ENCODE data around the gene CELF1. TPM values are rescaled to one million over a fixed set of nuclear protein-coding genes. Genes with fewer than 3 reads are reported as not detected.

The CELF1 gene
- polyA plus RNA-seq, 1 of the 3 experiments (the other 2 are of a cell fraction), result 47.5 TPM

DNA sequence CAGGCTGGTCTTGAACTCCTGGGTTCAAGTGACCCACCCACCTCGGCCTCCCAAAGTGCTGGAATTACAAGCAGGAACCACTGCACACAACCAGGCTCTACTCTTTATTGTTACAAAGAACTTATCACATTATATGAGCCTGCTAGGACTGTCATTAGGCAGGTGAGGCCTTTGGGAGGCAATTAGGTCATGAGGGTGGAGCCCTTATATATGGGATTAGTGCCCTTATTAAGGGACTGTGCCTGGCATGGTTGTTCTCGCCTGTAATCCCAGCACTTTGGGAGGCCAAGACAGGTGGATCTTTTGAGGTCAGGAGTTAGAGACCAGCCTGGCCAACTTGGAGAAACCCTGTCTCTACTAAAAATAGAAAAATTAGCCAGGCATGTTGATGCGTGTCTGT is 116.2 kb downstream of the CELF1 start:
- H3K9ac ChIP-seq, result no peak overlapping the region
- no peak overlapping the region for H3K4me3 ChIP-seq (ENCODE audit: low read depth in 2 of 2, low read length in 1 of 2)
- H3K9me3 ChIP-seq, result no peaks in the 10 kb centered on the region
- H3K36me3 ChIP-seq (replicated peaks in 1 of 2; ENCODE audit: control insufficient read depth in 1 of 2, insufficient read depth in 2 of 2, low read length in 1 of 2), result no peaks in the 10 kb centered on the region
- no peak for DNase-seq
- WGBS (ENCODE audit: low lambda C conversion rate), result 88% methylated on average over 2 of the region's 3 CpGs
- TF ChIP-seq FOXJ3 (CRISPR knock-in tag; IDR thresholded peaks at IDR 0.05) (no peak), GATA2 (CRISPR knock-in tag; IDR thresholded peaks at IDR 0.05) (no peak), RAD21 (IDR thresholded peaks at IDR 0.05; ENCODE audit: low read length) (no peak), POLR2AphosphoS5 (IDR thresholded peaks at IDR 0.05; ENCODE audit: low read depth, low read length) (no peak), TAF1 (IDR thresholded peaks at IDR 0.05; ENCODE audit: borderline replicate concordance, low read depth, low read length) (no peak)
- TF ChIP-seq, protein P1, sequence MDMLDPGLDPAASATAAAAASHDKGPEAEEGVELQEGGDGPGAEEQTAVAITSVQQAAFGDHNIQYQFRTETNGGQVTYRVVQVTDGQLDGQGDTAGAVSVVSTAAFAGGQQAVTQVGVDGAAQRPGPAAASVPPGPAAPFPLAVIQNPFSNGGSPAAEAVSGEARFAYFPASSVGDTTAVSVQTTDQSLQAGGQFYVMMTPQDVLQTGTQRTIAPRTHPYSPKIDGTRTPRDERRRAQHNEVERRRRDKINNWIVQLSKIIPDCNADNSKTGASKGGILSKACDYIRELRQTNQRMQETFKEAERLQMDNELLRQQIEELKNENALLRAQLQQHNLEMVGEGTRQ (IDR thresholded peaks at IDR 0.05; ENCODE audit: borderline replicate concordance, low read depth, low read length), result no peak
- POLR2A ChIA-PET, result no interaction called here
- no peak overlapping the region for H3K4me2 ChIP-seq
- CTCF ChIA-PET, result interaction anchor here (1.2 kb wide), 1 partner anchor 25 kb away, joined by 4 read pairs; no protein-coding TSS in a partner anchor
- H3K4me1 ChIP-seq (ENCODE audit: control insufficient read depth in 1 of 2, insufficient read depth in 2 of 2, low read depth in 1 of 2, low read length in 1 of 2), result no peaks in the 10 kb centered on the region
- no peaks in the 10 kb centered on the region for H3K79me2 ChIP-seq (ENCODE audit: insufficient read depth)
- no peaks in the 10 kb centered on the region for H4K20me1 ChIP-seq (ENCODE audit: insufficient read depth)
- H3K27me3 ChIP-seq (ENCODE audit: insufficient read depth), result no peaks in the 10 kb centered on the region
- H3K9me2 ChIP-seq, result no peaks in the 10 kb centered on the region
- peaks cover 8% of the 10 kb centered on the region for H3F3A ChIP-seq (replicated peaks; ENCODE audit: insufficient read depth)
- no peak overlapping the region for H2AFZ ChIP-seq (ENCODE audit: low read depth)
- no peak overlapping the region for H3K27ac ChIP-seq (ENCODE audit: low read depth in 2 of 2, low read length in 1 of 2)

- no peaks in the 10 kb centered on the region for H3K9me3 ChIP-seq
- no peak for TF ChIP-seq FOXM1 (IDR thresholded peaks at IDR 0.05; ENCODE audit: low read depth)
- TF ChIP-seq FOSL2 (IDR thresholded peaks at IDR 0.05; ENCODE audit: borderline replicate concordance, low read depth), result no peak
- no peak for TF ChIP-seq JUND (IDR thresholded peaks at IDR 0.05)
- TF ChIP-seq POLR2AphosphoS5 (IDR thresholded peaks at IDR 0.05; ENCODE audit: low read depth, low read length), result no peak
- TF ChIP-seq ELF1 (IDR thresholded peaks at IDR 0.05), result no peak
- no peaks in the 10 kb centered on the region for H3K79me2 ChIP-seq (ENCODE audit: insufficient read depth)
- no peak for DNase-seq
- H3K9me2 ChIP-seq, result no peaks in the 10 kb centered on the region
- no peak overlapping the region for H2AFZ ChIP-seq (ENCODE audit: low read depth)
- H3F3A ChIP-seq (replicated peaks; ENCODE audit: insufficient read depth), result peaks cover 8% of the 10 kb centered on the region
- H4K20me1 ChIP-seq (ENCODE audit: insufficient read depth), result no peaks in the 10 kb centered on the region
- no peak overlapping the region for H3K27ac ChIP-seq (ENCODE audit: low read depth in 2 of 2, low read length in 1 of 2)
- no peak overlapping the region for H3K4me3 ChIP-seq (ENCODE audit: low read depth in 2 of 2, low read length in 1 of 2)
- H3K27me3 ChIP-seq (ENCODE audit: insufficient read depth), result no peaks in the 10 kb centered on the region
- no peaks in the 10 kb centered on the region for H3K4me1 ChIP-seq (ENCODE audit: control insufficient read depth in 1 of 2, insufficient read depth in 2 of 2, low read depth in 1 of 2, low read length in 1 of 2)
- ChIA-PET POLR2A (no interaction called here), CTCF (no interaction called here)
- no peak overlapping the region for H3K9ac ChIP-seq
- H3K36me3 ChIP-seq (replicated peaks in 1 of 2; ENCODE audit: control insufficient read depth in 1 of 2, insufficient read depth in 2 of 2, low read length in 1 of 2), result no peaks in the 10 kb centered on the region
- H3K4me2 ChIP-seq, result no peak overlapping the region
- 86% methylated on average over 3 of the region's 3 CpGs for WGBS (ENCODE audit: low lambda C conversion rate)
Observed at GRCh38 chr11:47435687-47436086, 117.2 kb downstream of the CELF1 start.

- CTCF ChIA-PET, result interaction anchor here (1.0 kb wide), 1 partner anchor 15 kb away, joined by 3 read pairs; the partner anchor contains the start of gene RAPSN
- Histone ChIP-seq H3K36me3 (replicated peaks in 1 of 2; ENCODE audit: control insufficient read depth in 1 of 2, insufficient read depth in 2 of 2, low read length in 1 of 2) (no peaks in the 10 kb centered on the region), H3K4me2 (0 out of 2 replicates have a peak overlapping the region, but pooled peaks have one; percentile 33), H3K4me1 (ENCODE audit: control insufficient read depth in 1 of 2, insufficient read depth in 2 of 2, low read depth in 1 of 2, low read length in 1 of 2) (no peaks in the 10 kb centered on the region), H3K9ac (no peak overlapping the region), H3K9me3 (no peaks in the 10 kb centered on the region), H3K79me2 (ENCODE audit: insufficient read depth) (no peaks in the 10 kb centered on the region), H2AFZ (ENCODE audit: low read depth) (no peak overlapping the region), H4K20me1 (ENCODE audit: insufficient read depth) (no peaks in the 10 kb centered on the region), H3F3A (replicated peaks; ENCODE audit: insufficient read depth) (peaks cover 8% of the 10 kb centered on the region), H3K4me3 (ENCODE audit: low read depth in 2 of 2, low read length in 1 of 2) (no peak overlapping the region), H3K27me3 (ENCODE audit: insufficient read depth) (no peaks in the 10 kb centered on the region), H3K27ac (ENCODE audit: low read depth in 2 of 2, low read length in 1 of 2) (no peak overlapping the region), H3K9me2 (no peaks in the 10 kb centered on the region)
- no peak for DNase-seq
- POLR2A ChIA-PET, result no interaction called here
- WGBS (ENCODE audit: low lambda C conversion rate), result 82% methylated on average over 7 of the region's 7 CpGs
- TF ChIP-seq RXRA (IDR thresholded peaks at IDR 0.05; ENCODE audit: borderline replicate concordance, low read depth) (no peak), EP300 (IDR thresholded peaks at IDR 0.05; ENCODE audit: borderline replicate concordance in 1 of 2, low read depth in 1 of 2, low read length in 1 of 2) (no peak), MXI1 (IDR thresholded peaks at IDR 0.05; ENCODE audit: low read depth, low read length) (no peak), NFIC (IDR thresholded peaks at IDR 0.05; ENCODE audit: borderline replicate concordance) (no peak), SMC3 (IDR thresholded peaks at IDR 0.05; ENCODE audit: low read depth, low read length) (no peak), CHD2 (IDR thresholded peaks at IDR 0.05; ENCODE audit: low read length, partially characterized antibody) (no peak)
- TF ChIP-seq, protein P2, sequence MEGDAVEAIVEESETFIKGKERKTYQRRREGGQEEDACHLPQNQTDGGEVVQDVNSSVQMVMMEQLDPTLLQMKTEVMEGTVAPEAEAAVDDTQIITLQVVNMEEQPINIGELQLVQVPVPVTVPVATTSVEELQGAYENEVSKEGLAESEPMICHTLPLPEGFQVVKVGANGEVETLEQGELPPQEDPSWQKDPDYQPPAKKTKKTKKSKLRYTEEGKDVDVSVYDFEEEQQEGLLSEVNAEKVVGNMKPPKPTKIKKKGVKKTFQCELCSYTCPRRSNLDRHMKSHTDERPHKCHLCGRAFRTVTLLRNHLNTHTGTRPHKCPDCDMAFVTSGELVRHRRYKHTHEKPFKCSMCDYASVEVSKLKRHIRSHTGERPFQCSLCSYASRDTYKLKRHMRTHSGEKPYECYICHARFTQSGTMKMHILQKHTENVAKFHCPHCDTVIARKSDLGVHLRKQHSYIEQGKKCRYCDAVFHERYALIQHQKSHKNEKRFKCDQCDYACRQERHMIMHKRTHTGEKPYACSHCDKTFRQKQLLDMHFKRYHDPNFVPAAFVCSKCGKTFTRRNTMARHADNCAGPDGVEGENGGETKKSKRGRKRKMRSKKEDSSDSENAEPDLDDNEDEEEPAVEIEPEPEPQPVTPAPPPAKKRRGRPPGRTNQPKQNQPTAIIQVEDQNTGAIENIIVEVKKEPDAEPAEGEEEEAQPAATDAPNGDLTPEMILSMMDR (IDR thresholded peaks at IDR 0.05), result no peak
- TF ChIP-seq, protein P3, sequence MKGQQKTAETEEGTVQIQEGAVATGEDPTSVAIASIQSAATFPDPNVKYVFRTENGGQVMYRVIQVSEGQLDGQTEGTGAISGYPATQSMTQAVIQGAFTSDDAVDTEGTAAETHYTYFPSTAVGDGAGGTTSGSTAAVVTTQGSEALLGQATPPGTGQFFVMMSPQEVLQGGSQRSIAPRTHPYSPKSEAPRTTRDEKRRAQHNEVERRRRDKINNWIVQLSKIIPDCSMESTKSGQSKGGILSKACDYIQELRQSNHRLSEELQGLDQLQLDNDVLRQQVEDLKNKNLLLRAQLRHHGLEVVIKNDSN (IDR thresholded peaks at IDR 0.05; ENCODE audit: borderline replicate concordance, low read depth), result no peak
Observed at GRCh38 chr11:47434011-47434786, 118.7 kb downstream of the CELF1 start.
